Measurements from ENCODE around the gene ORC5. TPM values are rescaled to one million over a fixed set of nuclear protein-coding genes. Genes with fewer than 3 reads are reported as not detected.

Gene ORC5
- 10 to 100 TPM in 5 of 6 donors, 1 to 10 TPM in 1; 8.5 to 16.5 (median 12.0) TPM for total RNA-seq
- 1 to 10 TPM; 2.8 to 6.7 TPM for polyA plus RNA-seq

GRCh38 chr7:104207731-104208420 lies at the start of gene ORC5:
Gene ORC5, minus strand, starts transcription at chr7:104208013. Its CDS starts 109 bp downstream, at chr7:104207904.
- intact Hi-C loops (cut with DNase I) = no loop called here
- FAIRE-seq = no peak
- Histone ChIP-seq H3K4me3 (peak within 1 kb of the TSS; percentile 56 to 77 (median 65)), H3K27me3 (no peaks in the 10 kb centered on the region), H3K4me1 (peaks cover 5 to 18% (median 18%) of the 10 kb centered on the region in 3 donors), H3K27ac (peak within 1 kb of the TSS; percentile 6 to 73 (median 49)), H3K9me3 (no peaks in the 10 kb centered on the region), H3K36me3 (peaks cover 0 to 8% (median 0%) of the 10 kb centered on the region in 3 donors)
- whole genome bisulfite sequencing, 2 donors = 0% methylated on average over 47 of the region's 47 CpGs
- peak; percentile 100 for ATAC-seq
- DNase-seq = peak; percentile 68 to 89 (median 78)
- no peak for TF ChIP-seq CTCF (IDR thresholded peaks at IDR 0.05)

GRCh38 chr7:104255616-104256015 lies 47.8 kb upstream of the ORC5 start:
- intact Hi-C loops (cut with DNase I) = no loop called here
- H3K9me3 ChIP-seq = no peaks in the 10 kb centered on the region
- H3K27ac ChIP-seq = no peak overlapping the region
- no peak overlapping the region for H3K4me3 ChIP-seq
- TF ChIP-seq CTCF (IDR thresholded peaks at IDR 0.05) = no peak
- DNase-seq (no peak), ATAC-seq (no peak), FAIRE-seq (no peak)
- 79 to 81% methylated on average over 5 of the region's 5 CpGs for whole genome bisulfite sequencing, 2 donors
- H3K36me3 ChIP-seq = no peaks in the 10 kb centered on the region
- no peaks in the 10 kb centered on the region for H3K27me3 ChIP-seq
- H3K4me1 ChIP-seq = no peaks in the 10 kb centered on the region

- DNase-seq (no peak), FAIRE-seq (no peak), ATAC-seq (no peak)
- intact Hi-C loops (cut with DNase I) = no loop called here
- no peaks in the 10 kb centered on the region for H3K4me1 ChIP-seq
- H3K9me3 ChIP-seq = no peaks in the 10 kb centered on the region
- H3K27me3 ChIP-seq = no peaks in the 10 kb centered on the region
- no peak overlapping the region for H3K27ac ChIP-seq
- no peaks in the 10 kb centered on the region for H3K36me3 ChIP-seq
- TF ChIP-seq CTCF (IDR thresholded peaks at IDR 0.05) = no peak
- no peak overlapping the region for H3K4me3 ChIP-seq
- WGBS, 2 donors = 82 to 84% methylated on average over 4 of the region's 4 CpGs
Observed at GRCh38 chr7:104255194-104255593, 47.4 kb upstream of the ORC5 start.

- no peaks in the 10 kb centered on the region for H3K36me3 ChIP-seq
- no peak overlapping the region for H3K27ac ChIP-seq
- H3K27me3 ChIP-seq = no peaks in the 10 kb centered on the region
- DNase-seq (no peak), FAIRE-seq (no peak), ATAC-seq (no peak)
- WGBS, 2 donors = 82 to 86% methylated on average over 1 of the region's 1 CpG
- no peaks in the 10 kb centered on the region for H3K4me1 ChIP-seq
- intact Hi-C loops (cut with DNase I) = no loop called here
- TF ChIP-seq CTCF (IDR thresholded peaks at IDR 0.05) = no peak
- H3K9me3 ChIP-seq = no peaks in the 10 kb centered on the region
- no peak overlapping the region for H3K4me3 ChIP-seq
Observed at GRCh38 chr7:104254696-104255095, 46.9 kb upstream of the ORC5 start.

- intact Hi-C loops (cut with DNase I) = no loop called here
- no peak for ATAC-seq
Observed at GRCh38 chr7:104252409-104253134, 44.8 kb upstream of the ORC5 start.

More at GRCh38 chr7:104252409-104253134, 44.8 kb upstream of the ORC5 start:
- H3K4me1 ChIP-seq = no peaks in the 10 kb centered on the region
- H3K4me3 ChIP-seq = no peak overlapping the region
- H3K27ac ChIP-seq = no peak overlapping the region
- no peak for DNase-seq
- TF ChIP-seq CTCF (IDR thresholded peaks at IDR 0.05) = no peak
- no peaks in the 10 kb centered on the region for H3K36me3 ChIP-seq
- WGBS, 2 donors = 51 to 62% methylated on average over 4 of the region's 4 CpGs
- H3K27me3 ChIP-seq = no peaks in the 10 kb centered on the region
- FAIRE-seq = no peak
- H3K9me3 ChIP-seq = no peaks in the 10 kb centered on the region
